Vein endothelial cell (primary cell): Measurements from ENCODE around the gene ZNF285. TPM values are rescaled to one million over a fixed set of nuclear protein-coding genes. Genes with fewer than 3 reads are reported as not detected.

ENCODE experiments used
- total RNA-seq: library from RNA; depleted of rRNA; stranded (reverse); fragments of >200 nt; gene quantifications from 2 replicates; pipeline ENCODE4 v1.2.3, GENCODE V29; 2012

ZNF285 gene
- total RNA-seq = 2.2 and 2.6 TPM in 2 replicates

DNA sequence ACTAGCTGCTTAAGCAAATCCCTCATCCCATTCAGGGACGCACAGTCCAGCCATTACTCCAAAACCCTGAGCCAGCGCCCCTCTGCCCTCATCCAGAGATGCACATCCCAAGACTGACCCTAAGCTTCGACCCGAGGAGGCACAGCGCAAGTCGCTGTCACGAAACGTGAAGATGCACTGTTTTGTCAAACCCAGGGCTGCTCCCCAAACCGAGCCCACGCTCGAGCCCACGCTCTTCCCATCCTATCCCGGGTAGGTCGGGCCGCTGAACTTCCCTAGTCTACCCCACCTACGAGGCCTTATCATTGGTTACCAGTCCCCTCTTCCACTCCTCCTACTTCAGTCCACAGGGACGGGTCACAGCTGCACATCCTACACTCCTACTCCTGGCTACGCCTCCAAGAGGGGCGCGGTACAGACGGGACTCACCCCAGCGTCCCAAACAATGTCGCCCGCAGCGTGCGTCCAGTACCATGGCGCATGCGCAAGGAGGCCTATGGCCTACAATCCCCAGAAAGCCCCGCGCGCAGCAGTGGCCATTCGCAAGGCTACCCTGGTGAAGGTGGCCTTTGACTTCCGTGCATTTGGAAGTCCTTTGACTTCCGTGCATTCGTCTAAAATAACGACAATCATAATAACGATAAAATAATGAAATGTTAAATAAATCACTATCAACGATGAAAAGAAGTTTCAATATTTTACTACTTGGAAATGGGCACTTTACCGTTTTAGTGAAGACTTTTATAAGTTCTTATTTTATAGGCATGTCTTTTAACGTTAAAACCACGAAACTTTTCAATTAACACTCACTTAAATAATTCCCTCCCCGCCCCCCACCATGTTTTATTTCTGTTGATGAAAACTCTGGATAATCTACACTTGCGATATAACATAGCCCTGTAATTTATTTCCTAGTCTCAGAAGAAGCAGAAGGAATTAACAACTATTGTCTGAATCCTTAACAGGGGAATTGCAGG is at the start of gene ZNF285:
Gene ZNF285, minus strand, starts transcription at position 470 of the 977 bp plus-strand sequence. CDS start 4,395 bp downstream, outside the sequence.

DNA sequence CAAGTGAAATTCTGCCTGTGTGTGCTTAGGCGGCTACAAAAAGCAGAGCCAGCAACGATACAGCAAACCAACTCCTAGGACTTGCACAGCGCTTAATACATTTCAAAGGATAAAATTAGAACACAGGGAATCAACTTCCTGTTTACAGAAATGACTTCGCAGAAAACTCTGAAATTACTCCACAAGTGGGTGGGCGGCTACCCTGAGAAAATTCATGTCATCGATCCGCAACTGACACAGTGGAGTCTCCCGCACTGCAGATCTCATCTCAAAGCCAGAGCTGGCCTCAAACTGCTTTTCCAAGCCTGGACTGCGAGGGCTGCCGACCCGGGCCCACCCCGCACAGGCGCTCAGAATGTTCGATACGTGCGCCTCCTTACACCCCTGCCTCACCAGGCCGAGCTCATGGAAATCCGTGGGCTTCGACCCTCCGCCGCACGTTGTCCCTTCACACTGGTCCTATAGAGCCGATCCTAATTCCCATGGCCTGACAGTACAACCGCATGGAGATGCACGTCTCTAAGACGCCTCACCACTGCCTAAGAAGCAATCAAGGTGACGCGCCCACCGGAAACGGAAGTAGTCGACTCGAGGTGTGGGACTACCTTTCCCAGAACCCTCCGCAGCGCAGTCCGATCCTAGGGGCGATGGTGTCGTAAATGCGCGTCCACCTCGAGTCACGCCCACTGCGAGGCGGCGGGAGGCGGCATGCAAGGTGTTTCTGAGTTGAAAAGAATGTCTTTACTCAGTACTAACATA is 46.7 kb upstream of the ZNF285 start, which contains the start of gene ZNF229:
Gene ZNF229, minus strand, starts transcription at position 557 of the 759 bp plus-strand sequence. CDS start 5,625 bp downstream, outside the sequence.

DNA sequence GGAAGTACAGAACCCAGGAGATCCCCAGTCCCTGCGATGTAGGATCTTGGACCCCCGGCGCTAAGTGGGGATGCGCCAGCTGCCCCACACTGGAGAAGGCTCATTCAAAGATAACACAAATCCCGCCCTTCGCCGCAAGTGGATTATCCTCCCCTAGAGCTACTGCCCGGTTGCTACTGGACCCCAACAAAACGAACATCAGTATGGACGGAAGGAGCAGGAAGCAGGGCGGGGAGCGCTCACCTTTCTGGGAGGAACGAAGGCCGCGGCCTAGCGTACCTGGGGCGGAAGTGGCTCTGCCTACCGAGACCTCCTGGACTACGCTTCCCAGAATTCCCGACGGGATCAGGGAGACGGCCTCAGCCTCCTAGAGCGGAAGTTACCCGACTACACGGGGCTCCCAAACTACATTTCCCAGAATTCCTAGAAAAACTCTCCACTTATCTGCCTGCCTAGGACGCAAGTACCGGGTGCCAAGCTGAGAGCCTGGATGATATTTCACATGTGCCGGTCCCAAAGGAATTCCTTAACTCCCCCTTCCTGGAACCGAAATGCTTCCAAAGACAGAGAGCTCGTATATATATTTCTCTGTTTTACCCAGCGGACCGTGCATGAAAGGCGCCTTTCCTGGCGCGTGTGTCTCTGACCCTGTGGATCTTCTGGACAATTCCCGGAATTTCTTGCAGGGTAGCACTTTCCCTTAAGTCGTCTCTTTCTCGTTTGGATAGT is 44.9 kb downstream of the ZNF285 start, which contains the start of gene ZNF112:
Gene ZNF112, minus strand, starts transcription at position 298 of the 729 bp plus-strand sequence. CDS start 16,141 bp downstream, outside the sequence.

Other genes starting within 250 kb of the ZNF285 start
- 10.8 and 15.0 TPM in 2 replicates for gene ZNF226, start 236.5 kb downstream of the ZNF285 start, total RNA-seq
- 15.4 and 18.6 TPM in 2 replicates for gene ZNF227, start 189.1 kb downstream of the ZNF285 start, total RNA-seq
- 0.65 and 0.76 TPM in 2 replicates for gene ZNF233, start 141.7 kb downstream of the ZNF285 start, total RNA-seq
- 4.6 and 6.3 TPM in 2 replicates for gene ZNF235, start 96.6 kb downstream of the ZNF285 start, total RNA-seq
- 6.2 and 8.2 TPM in 2 replicates for gene ZNF112, start 44.9 kb downstream of the ZNF285 start, total RNA-seq
- gene ZNF229, start 46.9 kb upstream of the ZNF285 start, total RNA-seq = 6.2 and 15.7 TPM in 2 replicates
- gene ZNF180, start 98.9 kb upstream of the ZNF285 start, total RNA-seq = 10.5 and 11.4 TPM in 2 replicates
- gene CEACAM20, start 128.1 kb upstream of the ZNF285 start, total RNA-seq = 0.10 and 0.33 TPM in 2 replicates
- gene IGSF23, start 212.0 kb upstream of the ZNF285 start, total RNA-seq = 0.29 and 0.65 TPM in 2 replicates
- 174 and 243 TPM in 2 replicates for gene PVR, start 242.3 kb upstream of the ZNF285 start, total RNA-seq